WI38 (cell line): ENCODE data around the gene OLFM2.

Experiments
- H3K4me3 ChIP-seq: 2 replicates; pipeline ENCODE4 v1.5.1; 2011; ENCODE audit warnings: low read depth, mild to moderate bottlenecking, control low read depth, low read length
- TF ChIP-seq, protein P1 (sequence below): IDR thresholded peaks from 2 replicates; pipeline ENCODE4 v1.5.1; 2012; ENCODE audit warnings: low read depth, mild to moderate bottlenecking, control low read depth, low read length

The OLFM2 gene

DNA sequence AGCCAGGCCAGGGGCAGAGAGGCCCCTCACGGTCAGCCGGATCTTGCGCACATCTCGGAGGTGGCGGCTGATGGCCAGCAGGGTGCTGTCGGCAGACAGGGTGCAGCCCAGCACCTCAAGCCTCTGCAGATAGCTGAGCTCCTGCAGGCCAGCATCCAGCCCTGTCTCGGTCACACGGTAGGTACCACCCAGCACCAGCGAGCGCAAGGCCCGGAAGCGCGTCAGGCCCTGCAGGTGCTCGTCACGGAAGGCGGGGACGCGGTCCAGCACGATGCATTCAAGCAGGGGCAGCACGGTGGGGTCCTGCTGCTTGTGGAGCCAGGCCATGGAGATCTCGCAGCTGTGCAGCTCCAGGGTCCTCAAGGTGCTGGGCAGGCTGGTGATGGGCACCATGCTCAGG, 125.2 kb downstream of the OLFM2 start:
- H3K4me3 ChIP-seq, result no peak overlapping the region
- TF ChIP-seq, protein P1, sequence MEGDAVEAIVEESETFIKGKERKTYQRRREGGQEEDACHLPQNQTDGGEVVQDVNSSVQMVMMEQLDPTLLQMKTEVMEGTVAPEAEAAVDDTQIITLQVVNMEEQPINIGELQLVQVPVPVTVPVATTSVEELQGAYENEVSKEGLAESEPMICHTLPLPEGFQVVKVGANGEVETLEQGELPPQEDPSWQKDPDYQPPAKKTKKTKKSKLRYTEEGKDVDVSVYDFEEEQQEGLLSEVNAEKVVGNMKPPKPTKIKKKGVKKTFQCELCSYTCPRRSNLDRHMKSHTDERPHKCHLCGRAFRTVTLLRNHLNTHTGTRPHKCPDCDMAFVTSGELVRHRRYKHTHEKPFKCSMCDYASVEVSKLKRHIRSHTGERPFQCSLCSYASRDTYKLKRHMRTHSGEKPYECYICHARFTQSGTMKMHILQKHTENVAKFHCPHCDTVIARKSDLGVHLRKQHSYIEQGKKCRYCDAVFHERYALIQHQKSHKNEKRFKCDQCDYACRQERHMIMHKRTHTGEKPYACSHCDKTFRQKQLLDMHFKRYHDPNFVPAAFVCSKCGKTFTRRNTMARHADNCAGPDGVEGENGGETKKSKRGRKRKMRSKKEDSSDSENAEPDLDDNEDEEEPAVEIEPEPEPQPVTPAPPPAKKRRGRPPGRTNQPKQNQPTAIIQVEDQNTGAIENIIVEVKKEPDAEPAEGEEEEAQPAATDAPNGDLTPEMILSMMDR, result no peak

DNA sequence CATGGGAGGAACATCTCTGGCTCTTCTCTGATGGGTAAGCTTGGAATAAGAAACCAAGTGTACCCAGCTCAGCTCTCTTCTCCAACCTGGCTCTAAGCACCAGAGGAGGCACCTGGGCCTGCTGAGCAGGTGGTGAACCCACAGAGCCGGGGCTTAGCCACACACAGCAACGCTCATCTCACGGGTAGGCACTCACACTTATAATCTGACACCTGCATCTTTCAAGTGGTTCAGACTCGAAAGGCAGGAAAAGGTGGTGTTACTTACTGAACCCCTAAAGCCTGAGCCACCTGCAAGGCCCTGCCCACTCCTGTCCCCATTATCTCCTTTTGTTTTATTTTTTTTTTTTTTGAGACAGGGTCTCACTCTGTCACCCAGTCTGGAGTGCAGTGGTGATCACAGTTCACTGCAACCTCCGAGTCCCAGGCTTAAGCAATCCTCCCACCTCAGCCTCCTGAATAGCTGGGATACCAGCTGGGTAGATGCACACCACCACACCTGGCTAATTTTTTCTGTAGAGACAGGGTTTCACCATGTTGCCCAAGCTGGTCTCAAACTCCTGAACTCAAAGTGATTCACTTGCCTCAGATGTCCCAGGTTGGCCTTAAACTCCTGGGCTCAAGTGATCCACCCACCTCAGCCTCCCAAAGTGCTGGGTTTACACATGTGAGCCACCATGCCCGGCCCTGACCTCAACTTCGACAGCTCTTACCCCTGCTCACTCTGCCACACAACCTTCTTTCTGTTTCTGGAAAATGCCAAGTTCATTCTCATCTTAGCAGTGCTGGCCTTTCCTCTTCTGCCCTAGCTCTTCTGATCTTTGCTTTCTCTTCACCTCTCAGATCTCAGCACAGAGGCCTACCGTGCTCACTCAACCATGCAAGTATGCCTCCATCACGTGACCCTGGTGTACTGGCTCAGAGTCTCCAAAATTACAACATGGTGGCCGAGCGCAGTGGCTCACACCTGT, 127.2 kb downstream of the OLFM2 start:
- no peak overlapping the region for H3K4me3 ChIP-seq
- TF ChIP-seq, protein P1, result no peak

DNA sequence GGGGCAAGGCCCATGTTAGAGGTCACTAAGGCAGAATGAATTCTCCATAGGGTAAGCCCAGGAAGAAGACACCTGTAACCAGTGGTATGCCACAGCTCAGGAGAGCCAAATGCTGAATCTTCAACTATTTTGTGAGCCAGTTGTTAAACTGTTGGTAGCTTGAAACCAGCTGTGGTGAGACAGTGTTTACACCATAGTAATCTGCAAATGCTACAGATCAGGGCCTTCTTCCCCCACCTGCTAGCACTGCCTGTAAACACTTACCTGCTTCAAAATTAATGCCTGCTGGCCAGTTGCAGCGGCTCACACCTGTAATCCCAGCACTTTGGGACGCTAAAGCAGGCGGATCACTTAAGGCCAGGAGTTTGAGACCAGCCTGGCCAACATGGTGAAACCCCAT, 129.5 kb downstream of the OLFM2 start:
- no peak overlapping the region for H3K4me3 ChIP-seq
- TF ChIP-seq, protein P1, result no peak
